HCT116 (cell line): ENCODE measurements around the gene TIGD3. TPM values are rescaled to one million over a fixed set of nuclear protein-coding genes. Genes with fewer than 3 reads are reported as not detected.
A peak's percentile ranks its signal among the peaks of the same experiment; 100 is the strongest.

ENCODE experiments used
- ATAC-seq: fragments of 200-7000 bp; cut with Tn5 transposase; 2 replicates; pipeline ENCODE4 v1.9.1; 2020; ENCODE audit warnings: mild to moderate bottlenecking, moderate library complexity
- BruUV-seq: library from RNA; stranded (reverse); fragments of 400-500 nt; replicated peaks from 2 replicates; lab custom pipeline; 2021; lab: Mats Ljungman, UMichigan
- CTCF ChIA-PET: fragments of 300-600 bp; sonication (Branson Sonifier 250); formaldehyde crosslinking; loops from one replicate; lab custom pipeline; 2021; ENCODE audit warnings: antibody characterized with exemption; lab: Charles Lee
- POLR2A ChIA-PET: fragments of 300-600, 350-600 bp; sonication (Branson Sonifier 250); formaldehyde crosslinking; loops from one replicate; lab custom pipeline; 2021; ENCODE audit warnings: antibody characterized with exemption; lab: Charles Lee
- RAD21 ChIA-PET, 2 experiments: fragments of 300-600 bp; sonication (Branson Sonifier 250); formaldehyde crosslinking; loops; one replicate each; lab custom pipeline; 2023; ENCODE audit warnings: low total read pairs in 2 of 2; ENCODE audit not compliant: uncharacterized antibody in 2 of 2, unreplicated experiment in 2 of 2, low non-redundant PET in 1 of 2; lab: Charles Lee
- DNase-seq: peaks from one replicate; pipeline ENCODE4 v3.0.0-alpha.2; 2010; ENCODE audit warnings: low read depth, low spot score
- H2AFZ ChIP-seq: fragments of 200-600 bp; shearing (Covaris generic), sonication (generic); 2 replicates; pipeline ENCODE4 v1.6.1; 2017; ENCODE audit warnings: low read depth, mixed run types, mixed read lengths, antibody characterized with exemption, low read length; ENCODE audit not compliant: poor library complexity, severe bottlenecking
- H3K27ac ChIP-seq: 2 replicates; pipeline ENCODE4 v1.5.1; 2012; ENCODE audit warnings: low read depth, low read length
- H3K27me3 ChIP-seq: fragments of 200-600 bp; sonication (generic); 2 replicates; pipeline ENCODE4 v1.6.1; 2016; ENCODE audit warnings: mixed run types, low read length, mixed read lengths; ENCODE audit not compliant: insufficient read depth
- H3K36me3 ChIP-seq, 2 experiments: fragments of 200-500 bp in 1 of 2; fragments of 200-600 bp in 1 of 2; sonication (Bioruptor generic) in 1 of 2; sonication (generic) in 1 of 2; 2 replicates each; pipeline versions ENCODE4 v1.5.1 to v1.6.1; 2014 to 2016; ENCODE audit warnings: low read length in 2 of 2, inconsistent platforms in 1 of 2, mixed read lengths in 1 of 2, mixed run types in 1 of 2; ENCODE audit not compliant: insufficient read depth in 2 of 2, control insufficient read depth in 1 of 2
- H3K4me1 ChIP-seq, 2 experiments: fragments of 200-600 bp in 1 of 2; sonication (generic) in 1 of 2; 2 replicates each; pipeline versions ENCODE4 v1.5.1 to v1.6.1; 2012 to 2017; ENCODE audit warnings: low read length in 2 of 2, inconsistent platforms in 1 of 2, mild to moderate bottlenecking in 1 of 2, mixed read lengths in 1 of 2, mixed run types in 1 of 2, moderate library complexity in 1 of 2; ENCODE audit not compliant: insufficient read depth in 2 of 2, control insufficient read depth in 1 of 2
- H3K4me2 ChIP-seq: fragments of 200-600 bp; sonication (generic); 2 replicates; pipeline ENCODE4 v1.6.1; 2017; ENCODE audit warnings: mixed run types, low read length, mixed read lengths
- H3K4me3 ChIP-seq, 2 experiments: fragments of 200-600 bp in 1 of 2; sonication (generic) in 1 of 2; replicated peaks in 1 of 2; 2 replicates each; pipeline ENCODE4 v1.5.1; 2011 to 2016; ENCODE audit warnings: low read length in 2 of 2, control low read depth in 1 of 2, low read depth in 1 of 2, mild to moderate bottlenecking in 1 of 2, mixed read lengths in 1 of 2, mixed run types in 1 of 2
- H3K79me2 ChIP-seq: fragments of 200-600 bp; sonication (generic); 2 replicates; pipeline ENCODE4 v1.6.1; 2017; ENCODE audit warnings: mild to moderate bottlenecking, mixed run types, low read length, moderate library complexity, mixed read lengths; ENCODE audit not compliant: insufficient read depth
- H3K9ac ChIP-seq: fragments of 200-600 bp; sonication (generic); 2 replicates; pipeline ENCODE4 v1.6.1; 2016; ENCODE audit warnings: low read length, mixed read lengths
- H3K9me2 ChIP-seq: fragments of 200-600 bp; sonication (generic), shearing (Covaris generic); 2 replicates; pipeline ENCODE4 v1.6.1; 2017; ENCODE audit warnings: mixed run types, mild to moderate bottlenecking, moderate library complexity; ENCODE audit not compliant: insufficient read depth
- H3K9me3 ChIP-seq, 2 experiments: fragments of 200-500 bp in 1 of 2; fragments of 200-600 bp in 1 of 2; sonication (Bioruptor generic) in 1 of 2; sonication (generic) in 1 of 2; 2 replicates each; pipeline ENCODE4 v1.6.1; 2014 to 2017; ENCODE audit warnings: low read length in 2 of 2, mixed read lengths in 2 of 2, inconsistent platforms in 1 of 2, low read depth in 1 of 2, mild to moderate bottlenecking in 1 of 2, mixed run types in 1 of 2, moderate library complexity in 1 of 2; ENCODE audit not compliant: control insufficient read depth in 1 of 2, insufficient read depth in 1 of 2
- H4K20me1 ChIP-seq: fragments of 200-600 bp; sonication (generic), shearing (Covaris generic); 2 replicates; pipeline ENCODE4 v1.6.1; 2017; ENCODE audit warnings: mixed run types, mild to moderate bottlenecking, moderate library complexity; ENCODE audit not compliant: insufficient read depth
- ELF1 ChIP-seq: IDR thresholded peaks from 2 replicates; pipeline ENCODE4 v1.6.1; 2012; ENCODE audit warnings: low read depth, borderline replicate concordance
- EZH2phosphoT487 ChIP-seq: fragments of 200-600 bp; IDR thresholded peaks from 2 replicates; pipeline ENCODE4 v1.6.1; 2018; ENCODE audit warnings: antibody characterized with exemption, borderline replicate concordance
- JUND ChIP-seq: IDR thresholded peaks from 2 replicates; pipeline ENCODE4 v1.6.1; 2012
- POLR2AphosphoS5 ChIP-seq: IDR thresholded peaks from 2 replicates; pipeline ENCODE4 v1.6.1; 2011; ENCODE audit warnings: mild to moderate bottlenecking, low read depth, low read length, moderate library complexity
- intact Hi-C: fragments of 100-400 bp; cut with micrococcal nuclease; formaldehyde crosslinking; loops from 2 replicates; pipeline ENCODE4 v1.10.0; 2022
- total RNA-seq: library from RNA; stranded (reverse); gene quantifications from one replicate; pipeline ENCODE4 v1.2.1, GENCODE V29; 2021; ENCODE audit not compliant: unreplicated experiment
- TF ChIP-seq, protein P1 (sequence below): IDR thresholded peaks from 2 replicates; pipeline ENCODE4 v1.6.1; 2012; ENCODE audit warnings: low read depth
- TF ChIP-seq, protein P2 (sequence below): IDR thresholded peaks from 2 replicates; pipeline ENCODE4 v1.6.1; 2012

TIGD3 gene
- total RNA-seq, 1 experiment from 2014 or later = 2.4 TPM

DNA sequence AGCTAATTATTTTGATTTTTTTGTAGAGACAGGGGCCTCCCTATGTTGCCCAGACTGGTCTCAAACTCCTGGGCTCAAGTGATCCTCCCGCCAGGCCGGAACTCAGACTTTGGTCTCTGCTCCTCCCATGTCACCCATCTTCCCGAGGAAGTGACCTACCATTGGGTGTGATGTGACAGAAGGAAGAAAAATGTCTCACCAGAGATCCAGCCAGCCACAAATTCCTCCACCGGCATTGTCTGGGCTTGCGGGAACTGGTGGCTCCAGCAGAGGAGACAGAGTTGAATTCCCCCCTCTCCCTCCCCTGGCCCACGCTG lies 27.1 kb downstream of the TIGD3 start:
- no TSS peak for BruUV-seq
- Histone ChIP-seq H3K4me2 (peak overlapping the region; percentile 85), H3K4me1 (peaks cover 55 to 65% of the 10 kb centered on the region in 2 experiments), H3K4me3 (peak overlapping the region; percentile 46 to 55), H4K20me1 (no peaks in the 10 kb centered on the region), H3K36me3 (no peaks in the 10 kb centered on the region), H3K27ac (peak overlapping the region; percentile 99), H3K9me2 (no peaks in the 10 kb centered on the region), H3K9me3 (no peaks in the 10 kb centered on the region), H3K79me2 (peaks cover 2% of the 10 kb centered on the region; the same call in 1 of the 2 replicates), H3K27me3 (no peaks in the 10 kb centered on the region), H2AFZ (peak overlapping the region; percentile 31), H3K9ac (peak overlapping the region; percentile 70)
- intact Hi-C loops = loop anchor here (1.0 to 5.0 kb wide), 5 partner anchors 15 to 191 kb away; partner anchors contain the start of genes FAM89B and ZNRD2
- POLR2A ChIA-PET = interaction anchor here (0.8 to 2.9 kb wide), 11 partner anchors 9 to 126 kb away, joined by 3 to 20 read pairs (median 4); partner anchors contain the start of genes MALAT1 and NEAT1
- RAD21 ChIA-PET = no interaction called here
- CTCF ChIA-PET = interaction anchor here (0.6 to 1.3 kb wide), 5 partner anchors 49 to 128 kb away, joined by 3 to 8 read pairs (median 5); no protein-coding TSS in a partner anchor
- peak; percentile 52 for ATAC-seq
- TF ChIP-seq JUND (no peak), ELF1 (no peak), POLR2AphosphoS5 (no peak), EZH2phosphoT487 (no peak)
- TF ChIP-seq, protein P1, sequence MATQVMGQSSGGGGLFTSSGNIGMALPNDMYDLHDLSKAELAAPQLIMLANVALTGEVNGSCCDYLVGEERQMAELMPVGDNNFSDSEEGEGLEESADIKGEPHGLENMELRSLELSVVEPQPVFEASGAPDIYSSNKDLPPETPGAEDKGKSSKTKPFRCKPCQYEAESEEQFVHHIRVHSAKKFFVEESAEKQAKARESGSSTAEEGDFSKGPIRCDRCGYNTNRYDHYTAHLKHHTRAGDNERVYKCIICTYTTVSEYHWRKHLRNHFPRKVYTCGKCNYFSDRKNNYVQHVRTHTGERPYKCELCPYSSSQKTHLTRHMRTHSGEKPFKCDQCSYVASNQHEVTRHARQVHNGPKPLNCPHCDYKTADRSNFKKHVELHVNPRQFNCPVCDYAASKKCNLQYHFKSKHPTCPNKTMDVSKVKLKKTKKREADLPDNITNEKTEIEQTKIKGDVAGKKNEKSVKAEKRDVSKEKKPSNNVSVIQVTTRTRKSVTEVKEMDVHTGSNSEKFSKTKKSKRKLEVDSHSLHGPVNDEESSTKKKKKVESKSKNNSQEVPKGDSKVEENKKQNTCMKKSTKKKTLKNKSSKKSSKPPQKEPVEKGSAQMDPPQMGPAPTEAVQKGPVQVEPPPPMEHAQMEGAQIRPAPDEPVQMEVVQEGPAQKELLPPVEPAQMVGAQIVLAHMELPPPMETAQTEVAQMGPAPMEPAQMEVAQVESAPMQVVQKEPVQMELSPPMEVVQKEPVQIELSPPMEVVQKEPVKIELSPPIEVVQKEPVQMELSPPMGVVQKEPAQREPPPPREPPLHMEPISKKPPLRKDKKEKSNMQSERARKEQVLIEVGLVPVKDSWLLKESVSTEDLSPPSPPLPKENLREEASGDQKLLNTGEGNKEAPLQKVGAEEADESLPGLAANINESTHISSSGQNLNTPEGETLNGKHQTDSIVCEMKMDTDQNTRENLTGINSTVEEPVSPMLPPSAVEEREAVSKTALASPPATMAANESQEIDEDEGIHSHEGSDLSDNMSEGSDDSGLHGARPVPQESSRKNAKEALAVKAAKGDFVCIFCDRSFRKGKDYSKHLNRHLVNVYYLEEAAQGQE = no peak
- TF ChIP-seq, protein P2, sequence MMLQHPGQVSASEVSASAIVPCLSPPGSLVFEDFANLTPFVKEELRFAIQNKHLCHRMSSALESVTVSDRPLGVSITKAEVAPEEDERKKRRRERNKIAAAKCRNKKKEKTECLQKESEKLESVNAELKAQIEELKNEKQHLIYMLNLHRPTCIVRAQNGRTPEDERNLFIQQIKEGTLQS = no peak
- DNase-seq = peak; percentile 65
